Fibroblast of lung (primary cell): ENCODE results near the gene BMPR1B. TPM values are rescaled to one million over a fixed set of nuclear protein-coding genes. Genes with fewer than 3 reads are reported as not detected.

Experiments
- DNase-seq, 2 donors: peaks; one replicate each; pipeline versions ENCODE4 v3.0.0 to v3.0.0-alpha.2; 2010; ENCODE audit warnings: low read depth in 2 of 2
- H2AFZ ChIP-seq: 2 replicates; pipeline ENCODE4 v1.5.1; 2012; ENCODE audit warnings: low read length, control low read depth, inconsistent platforms
- H3K27ac ChIP-seq: 2 replicates; pipeline ENCODE4 v1.5.1; 2011; ENCODE audit warnings: low read length, control low read depth; ENCODE audit not compliant: insufficient read depth
- H3K27me3 ChIP-seq: 2 replicates; pipeline ENCODE4 v1.5.1; 2011; ENCODE audit warnings: mild to moderate bottlenecking, low read length; ENCODE audit not compliant: control insufficient read depth, insufficient read depth
- H3K36me3 ChIP-seq: 2 replicates; pipeline ENCODE4 v1.5.1; 2011; ENCODE audit warnings: low read length; ENCODE audit not compliant: control insufficient read depth, insufficient read depth
- H3K4me1 ChIP-seq: 2 replicates; pipeline ENCODE4 v1.5.1; 2011; ENCODE audit warnings: low read length; ENCODE audit not compliant: control insufficient read depth, insufficient read depth; ENCODE audit errors: extremely low read depth
- H3K4me2 ChIP-seq: 2 replicates; pipeline ENCODE4 v1.5.1; 2011; ENCODE audit warnings: low read length, control low read depth; ENCODE audit not compliant: insufficient read depth; ENCODE audit errors: extremely low read depth
- H3K4me3 ChIP-seq, 4 experiments: fragments of 200-600 bp in 1 of 4; sonication (generic) in 1 of 4; replicated peaks in 1 of 4; 2 replicates each; pipeline ENCODE4 v1.5.1; 2011 to 2016; ENCODE audit warnings: low read length in 4 of 4, low read depth in 3 of 4, mild to moderate bottlenecking in 3 of 4, control low read depth in 2 of 4, inconsistent platforms in 1 of 4, mixed read lengths in 1 of 4; ENCODE audit not compliant: insufficient read depth in 1 of 4; ENCODE audit errors: control extremely low read depth in 1 of 4
- H3K79me2 ChIP-seq: 2 replicates; pipeline ENCODE4 v1.5.1; 2012; ENCODE audit warnings: mild to moderate bottlenecking, low read length, inconsistent platforms; ENCODE audit not compliant: control insufficient read depth, insufficient read depth
- H3K9ac ChIP-seq: 2 replicates; pipeline ENCODE4 v1.5.1; 2011; ENCODE audit warnings: mild to moderate bottlenecking, low read length, control low read depth; ENCODE audit not compliant: insufficient read depth
- H3K9me3 ChIP-seq: 2 replicates; pipeline ENCODE4 v1.5.1; 2012; ENCODE audit warnings: low read depth, low read length; ENCODE audit not compliant: control insufficient read depth, insufficient read depth
- H4K20me1 ChIP-seq: 2 replicates; pipeline ENCODE4 v1.5.1; 2011; ENCODE audit warnings: low read length; ENCODE audit not compliant: control insufficient read depth, insufficient read depth; ENCODE audit errors: extremely low read depth
- EZH2 ChIP-seq: IDR thresholded peaks from 2 replicates; pipeline ENCODE4 v1.5.1; 2012; ENCODE audit warnings: low read length, control low read depth, mild to moderate bottlenecking; ENCODE audit errors: missing control alignments
- polyA plus RNA-seq, 2 donors: library from polyadenylated mRNA; depleted of rRNA in 1 of 2; stranded (reverse) in 1 of 2; unstranded in 1 of 2; fragments of >200 nt; gene quantifications; 2 replicates each; pipeline ENCODE4 v1.2.1, GENCODE V29; 2011 to 2012; ENCODE audit warnings: missing spikeins in 1 of 2
- total RNA-seq: library from RNA; depleted of rRNA; stranded (reverse); fragments of >200 nt; gene quantifications from 2 replicates; pipeline ENCODE4 v1.2.1, GENCODE V29; 2014
- TF ChIP-seq, protein P1 (sequence below), 2 donors: IDR thresholded peaks in 1 of 2; conservative IDR thresholded peaks in 1 of 2; 1 replicate in 1 of 2; 2 replicates in 1 of 2; pipeline ENCODE4 v1.5.1; 2011 to 2012; ENCODE audit warnings: low read length in 2 of 2, control low read depth in 1 of 2, inconsistent platforms in 1 of 2, low read depth in 1 of 2, mild to moderate bottlenecking in 1 of 2

The BMPR1B gene
- total and polyA plus RNA-seq, 2 donors (not counting 1 experiment from before 2014, with no cell fraction given): 0.17 to 0.45 TPM

DNA sequence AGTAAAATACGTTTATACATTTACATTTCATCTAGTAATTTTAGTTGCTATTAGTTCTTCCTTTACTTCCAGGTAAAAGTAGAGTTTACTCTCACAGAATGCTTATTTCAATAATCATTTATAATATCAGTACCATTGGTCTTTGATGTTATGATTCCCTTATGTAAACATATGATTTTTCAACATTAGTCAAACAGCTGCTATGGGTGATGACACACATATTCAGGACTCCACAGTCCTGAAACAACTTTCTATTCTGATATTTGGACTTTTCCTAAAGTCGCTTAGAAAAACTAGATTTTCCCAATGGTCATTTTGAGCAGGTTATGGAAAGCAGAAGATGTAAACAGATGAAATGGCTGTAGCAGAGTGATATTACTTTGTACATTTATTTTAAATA is 421.2 kb downstream of the BMPR1B start:
- H3K27me3 ChIP-seq: no peaks in the 10 kb centered on the region
- no peaks in the 10 kb centered on the region for H3K4me1 ChIP-seq
- no peaks in the 10 kb centered on the region for H3K9me3 ChIP-seq
- H3K4me2 ChIP-seq: no peak overlapping the region
- TF ChIP-seq, protein P1, sequence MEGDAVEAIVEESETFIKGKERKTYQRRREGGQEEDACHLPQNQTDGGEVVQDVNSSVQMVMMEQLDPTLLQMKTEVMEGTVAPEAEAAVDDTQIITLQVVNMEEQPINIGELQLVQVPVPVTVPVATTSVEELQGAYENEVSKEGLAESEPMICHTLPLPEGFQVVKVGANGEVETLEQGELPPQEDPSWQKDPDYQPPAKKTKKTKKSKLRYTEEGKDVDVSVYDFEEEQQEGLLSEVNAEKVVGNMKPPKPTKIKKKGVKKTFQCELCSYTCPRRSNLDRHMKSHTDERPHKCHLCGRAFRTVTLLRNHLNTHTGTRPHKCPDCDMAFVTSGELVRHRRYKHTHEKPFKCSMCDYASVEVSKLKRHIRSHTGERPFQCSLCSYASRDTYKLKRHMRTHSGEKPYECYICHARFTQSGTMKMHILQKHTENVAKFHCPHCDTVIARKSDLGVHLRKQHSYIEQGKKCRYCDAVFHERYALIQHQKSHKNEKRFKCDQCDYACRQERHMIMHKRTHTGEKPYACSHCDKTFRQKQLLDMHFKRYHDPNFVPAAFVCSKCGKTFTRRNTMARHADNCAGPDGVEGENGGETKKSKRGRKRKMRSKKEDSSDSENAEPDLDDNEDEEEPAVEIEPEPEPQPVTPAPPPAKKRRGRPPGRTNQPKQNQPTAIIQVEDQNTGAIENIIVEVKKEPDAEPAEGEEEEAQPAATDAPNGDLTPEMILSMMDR (conservative IDR thresholded peaks at IDR 0.05 in 1 of 2, IDR thresholded peaks at IDR 0.05 in 1 of 2; ENCODE audit: low read depth in 1 of 2, low read length in 2 of 2): no peak
- TF ChIP-seq EZH2: no peak
- H3K36me3 ChIP-seq: no peaks in the 10 kb centered on the region
- H3K27ac ChIP-seq: no peak overlapping the region
- H3K79me2 ChIP-seq: no peaks in the 10 kb centered on the region
- DNase-seq: no peak
- no peak overlapping the region for H3K9ac ChIP-seq
- no peak overlapping the region for H3K4me3 ChIP-seq
- no peaks in the 10 kb centered on the region for H4K20me1 ChIP-seq
- no peak overlapping the region for H2AFZ ChIP-seq

DNA sequence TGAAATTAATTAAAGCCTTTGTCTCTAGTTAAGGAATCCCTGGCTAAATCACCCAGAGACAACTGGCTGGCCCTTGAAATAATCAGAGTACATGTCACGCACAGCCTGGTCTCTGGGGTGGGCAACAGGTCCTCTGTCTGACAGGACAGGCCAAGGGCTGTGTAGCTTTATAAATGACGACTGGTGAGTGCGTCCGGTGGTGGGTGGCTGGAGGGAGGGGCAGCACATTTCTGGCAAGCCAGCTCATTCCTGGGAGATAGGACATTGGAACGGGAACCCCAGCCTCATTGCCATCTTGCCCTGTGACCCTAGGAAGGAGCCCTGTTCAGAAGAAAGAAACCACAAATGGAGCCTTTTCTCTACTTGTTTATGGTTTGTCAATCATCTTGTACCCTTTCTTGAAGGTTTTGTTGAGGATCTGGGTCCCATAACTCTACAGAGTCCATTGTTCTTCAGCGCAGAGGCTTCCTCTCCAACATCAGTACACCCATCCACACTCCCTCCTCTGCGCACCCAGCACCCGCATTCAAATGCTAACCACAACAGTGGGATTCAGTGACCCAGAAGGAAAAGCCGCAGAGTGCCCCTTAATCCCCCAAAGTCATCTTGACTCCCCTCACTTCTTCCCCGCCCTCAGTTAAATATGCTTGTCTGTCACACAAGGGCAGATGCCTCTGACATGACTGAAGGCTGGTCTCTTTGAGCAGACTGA is 422.9 kb downstream of the BMPR1B start:
- Histone ChIP-seq H4K20me1 (no peaks in the 10 kb centered on the region), H3K79me2 (no peaks in the 10 kb centered on the region), H3K9me3 (no peaks in the 10 kb centered on the region), H3K36me3 (no peaks in the 10 kb centered on the region), H3K4me3 (no peak overlapping the region), H3K27me3 (no peaks in the 10 kb centered on the region), H3K4me2 (no peak overlapping the region), H3K4me1 (no peaks in the 10 kb centered on the region), H3K9ac (no peak overlapping the region), H2AFZ (no peak overlapping the region), H3K27ac (no peak overlapping the region)
- no peak for DNase-seq
- TF ChIP-seq, protein P1 (conservative IDR thresholded peaks at IDR 0.05 in 1 of 2, IDR thresholded peaks at IDR 0.05 in 1 of 2; ENCODE audit: low read depth in 1 of 2, low read length in 2 of 2): no peak
- TF ChIP-seq EZH2: no peak

DNA sequence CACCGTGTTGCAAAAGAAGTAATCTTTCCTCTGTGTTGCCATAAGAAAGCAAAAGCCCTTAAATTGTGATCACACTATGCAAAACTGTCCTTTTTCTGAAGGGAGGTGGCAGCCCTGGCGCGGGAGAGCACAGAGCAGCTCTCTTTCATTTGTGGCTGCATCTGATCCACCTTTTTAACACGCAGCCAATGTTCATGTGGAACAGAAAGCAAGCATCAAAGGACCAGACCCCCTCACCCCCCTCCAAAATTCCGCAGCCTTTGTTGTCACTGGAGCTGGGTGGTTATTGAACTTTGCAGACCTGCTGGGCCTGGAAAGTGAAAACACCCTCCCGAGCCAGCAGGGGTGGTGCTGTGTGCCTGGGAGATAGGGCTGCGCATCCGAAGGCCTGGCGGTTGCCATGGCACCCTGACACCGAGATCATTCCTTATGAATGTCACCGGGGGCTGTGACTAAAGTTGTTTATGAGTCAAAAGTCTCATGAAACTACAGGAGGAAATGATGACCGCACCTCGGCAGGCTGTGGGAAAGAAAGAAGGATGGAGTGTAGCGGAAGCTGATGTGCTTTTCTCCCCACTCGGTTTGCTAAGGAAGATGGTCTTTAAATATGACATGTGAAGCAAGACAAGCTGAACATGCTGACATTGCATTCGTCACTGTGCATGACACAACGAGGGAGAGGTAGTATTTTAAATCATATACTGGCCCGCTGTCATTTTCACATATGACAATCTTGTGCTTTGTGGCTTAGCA is 423.7 kb downstream of the BMPR1B start:
- no peak overlapping the region for H3K27ac ChIP-seq
- H3K79me2 ChIP-seq: no peaks in the 10 kb centered on the region
- no peaks in the 10 kb centered on the region for H3K36me3 ChIP-seq
- H3K4me2 ChIP-seq: no peak overlapping the region
- peak in 1 of 2 donors; percentile 85 for DNase-seq
- H3K9ac ChIP-seq: no peak overlapping the region
- no peak for TF ChIP-seq EZH2
- TF ChIP-seq, protein P1 (conservative IDR thresholded peaks at IDR 0.05 in 1 of 2, IDR thresholded peaks at IDR 0.05 in 1 of 2; ENCODE audit: low read depth in 1 of 2, low read length in 2 of 2): no peak
- H4K20me1 ChIP-seq: no peaks in the 10 kb centered on the region
- H3K4me3 ChIP-seq: no peak overlapping the region
- H3K9me3 ChIP-seq: no peaks in the 10 kb centered on the region
- H2AFZ ChIP-seq: no peak overlapping the region
- H3K27me3 ChIP-seq: no peaks in the 10 kb centered on the region
- no peaks in the 10 kb centered on the region for H3K4me1 ChIP-seq
